ENCODE data around the gene MUC4. TPM values are rescaled to one million over a fixed set of nuclear protein-coding genes. Genes with fewer than 3 reads are reported as not detected.

The MUC4 gene
- polyA plus RNA-seq, 1 donor from 2014 or later, result not detected

- no peaks in the 10 kb centered on the region for H4K20me1 ChIP-seq (ENCODE audit: insufficient read depth)
- H3K36me3 ChIP-seq (ENCODE audit: insufficient read depth, low read length), result no peaks in the 10 kb centered on the region
- no peaks in the 10 kb centered on the region for H3K9me2 ChIP-seq (ENCODE audit: insufficient read depth, low read length)
- no peak overlapping the region for H3K9ac ChIP-seq (ENCODE audit: low read length)
- H2AFZ ChIP-seq (ENCODE audit: low read depth, low read length), result no peak overlapping the region
- no peaks in the 10 kb centered on the region for H3K79me2 ChIP-seq (replicated peaks; ENCODE audit: insufficient read depth, low read length)
- no peak overlapping the region for H3K4me3 ChIP-seq (ENCODE audit: low read length)
- H3K4me2 ChIP-seq (ENCODE audit: low read length), result no peak overlapping the region
- H3K27ac ChIP-seq (ENCODE audit: low read length), result no peak overlapping the region
- H3K27me3 ChIP-seq (ENCODE audit: insufficient read depth, low read depth, low read length), result no peaks in the 10 kb centered on the region
- no peaks in the 10 kb centered on the region for H3F3A ChIP-seq (ENCODE audit: insufficient read depth, low read length, poor library complexity, severe bottlenecking)
- no peak for TF ChIP-seq EP300 (conservative IDR thresholded peaks at IDR 0.05; ENCODE audit: poor library complexity, severe bottlenecking)
- no peak for TF ChIP-seq POLR2AphosphoS5 (IDR thresholded peaks at IDR 0.05)
- TF ChIP-seq TAF1 (IDR thresholded peaks at IDR 0.05; ENCODE audit: low read depth), result no peak
- TF ChIP-seq SMC3 (conservative IDR thresholded peaks at IDR 0.05; ENCODE audit: poor library complexity), result no peak
- no peak for TF ChIP-seq RAD21 (conservative IDR thresholded peaks at IDR 0.05)
- TF ChIP-seq CTCF (IDR thresholded peaks at IDR 0.05; ENCODE audit: poor library complexity, severe bottlenecking), result no peak
- TF ChIP-seq REST (IDR thresholded peaks at IDR 0.05; ENCODE audit: borderline replicate concordance), result no peak
- no peaks in the 10 kb centered on the region for H3K9me3 ChIP-seq (ENCODE audit: low read length)
Observed at GRCh38 chr3:195834675-195835583, 23.2 kb upstream of the MUC4 start.

- H3F3A ChIP-seq (ENCODE audit: insufficient read depth, low read length, poor library complexity, severe bottlenecking), result no peaks in the 10 kb centered on the region
- no peak overlapping the region for H3K27ac ChIP-seq (ENCODE audit: low read length)
- no peak overlapping the region for H2AFZ ChIP-seq (ENCODE audit: low read depth, low read length)
- H4K20me1 ChIP-seq (ENCODE audit: insufficient read depth), result no peaks in the 10 kb centered on the region
- no peaks in the 10 kb centered on the region for H3K36me3 ChIP-seq (ENCODE audit: insufficient read depth, low read length)
- H3K9me3 ChIP-seq (ENCODE audit: low read length), result no peaks in the 10 kb centered on the region
- H3K4me2 ChIP-seq (ENCODE audit: low read length), result no peak overlapping the region
- H3K27me3 ChIP-seq (ENCODE audit: insufficient read depth, low read depth, low read length), result no peaks in the 10 kb centered on the region
- TF ChIP-seq REST (IDR thresholded peaks at IDR 0.05; ENCODE audit: borderline replicate concordance), result no peak
- no peak for TF ChIP-seq EZH2 (IDR thresholded peaks at IDR 0.05; ENCODE audit: borderline replicate concordance, insufficient read depth, low read length, poor library complexity, severe bottlenecking)
- TF ChIP-seq SMC3 (conservative IDR thresholded peaks at IDR 0.05; ENCODE audit: poor library complexity), result no peak
- TF ChIP-seq POLR2AphosphoS5 (IDR thresholded peaks at IDR 0.05), result no peak
- no peak for TF ChIP-seq MXI1 (conservative IDR thresholded peaks at IDR 0.05; ENCODE audit: poor library complexity, severe bottlenecking)
- no peak for TF ChIP-seq EP300 (conservative IDR thresholded peaks at IDR 0.05; ENCODE audit: poor library complexity, severe bottlenecking)
- no peak for TF ChIP-seq CTCF (IDR thresholded peaks at IDR 0.05; ENCODE audit: poor library complexity, severe bottlenecking)
- no peak for TF ChIP-seq RAD21 (conservative IDR thresholded peaks at IDR 0.05)
- no peak for TF ChIP-seq TAF1 (IDR thresholded peaks at IDR 0.05; ENCODE audit: low read depth)
- no peak overlapping the region for H3K4me3 ChIP-seq (ENCODE audit: low read length)
- no peaks in the 10 kb centered on the region for H3K79me2 ChIP-seq (replicated peaks; ENCODE audit: insufficient read depth, low read length)
- H3K9me2 ChIP-seq (ENCODE audit: insufficient read depth, low read length), result no peaks in the 10 kb centered on the region
- H3K9ac ChIP-seq (ENCODE audit: low read length), result no peak overlapping the region
Observed at GRCh38 chr3:195829897-195830254, 18.1 kb upstream of the MUC4 start.
